ENCODE results near the gene HECTD2.

- no peak for TF ChIP-seq ZNF423 (CRISPR knock-in tag; IDR thresholded peaks at IDR 0.05)
- no peak for TF ChIP-seq ZMAT4 (CRISPR knock-in tag; IDR thresholded peaks at IDR 0.05)
- TF ChIP-seq ZNF121 (CRISPR knock-in tag; IDR thresholded peaks at IDR 0.05), result no peak
- TF ChIP-seq CREB1 (CRISPR knock-in tag; IDR thresholded peaks at IDR 0.05), result no peak
- no peak for TF ChIP-seq CTCF (IDR thresholded peaks at IDR 0.05)
These were observed 875 bp upstream of the HECTD2 start for GRCh38 chr10:91409069-91409868.
